ENCODE data around the gene FAM168A. TPM values are rescaled to one million over a fixed set of nuclear protein-coding genes. Genes with fewer than 3 reads are reported as not detected.

The FAM168A gene
- total RNA-seq, 1 experiment from 2014 or later: 62.8 TPM

DNA sequence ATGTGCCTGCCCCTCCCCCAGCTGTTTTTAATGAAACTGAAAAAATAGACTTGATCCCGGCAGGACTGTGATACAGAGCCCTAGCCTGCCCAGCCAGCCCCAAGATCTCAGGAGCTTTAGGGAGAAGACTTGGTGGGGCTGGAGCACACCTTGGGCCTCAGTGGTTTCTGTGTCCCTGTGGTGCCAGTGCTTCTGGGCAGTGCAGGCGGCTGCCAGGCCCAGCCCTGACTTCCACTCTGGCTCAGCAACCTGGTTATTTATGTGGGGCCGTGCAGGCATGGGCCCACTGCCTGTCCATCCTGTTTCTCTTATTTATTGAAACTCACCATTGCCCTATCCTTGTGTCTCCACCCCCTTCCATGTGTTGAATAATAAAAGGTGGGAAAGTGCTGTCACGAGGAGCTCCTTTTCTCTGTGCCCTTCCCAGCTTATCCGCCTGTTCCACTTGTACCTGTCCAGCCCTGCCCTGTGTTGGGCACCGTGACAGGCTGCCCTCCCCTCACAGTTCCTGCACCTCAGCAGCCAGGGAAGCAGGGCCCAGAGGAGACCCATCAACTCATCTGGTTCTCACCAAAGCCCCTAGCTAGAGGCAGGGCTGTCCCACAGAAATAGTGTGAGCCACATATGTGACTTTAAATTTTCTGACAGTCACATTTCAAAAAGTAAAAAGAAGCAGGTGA, 201.5 kb downstream of the FAM168A start:
- TF ChIP-seq POLR2AphosphoS5 (IDR thresholded peaks at IDR 0.05; ENCODE audit: low read depth, low read length): no peak
- TF ChIP-seq, protein P1, sequence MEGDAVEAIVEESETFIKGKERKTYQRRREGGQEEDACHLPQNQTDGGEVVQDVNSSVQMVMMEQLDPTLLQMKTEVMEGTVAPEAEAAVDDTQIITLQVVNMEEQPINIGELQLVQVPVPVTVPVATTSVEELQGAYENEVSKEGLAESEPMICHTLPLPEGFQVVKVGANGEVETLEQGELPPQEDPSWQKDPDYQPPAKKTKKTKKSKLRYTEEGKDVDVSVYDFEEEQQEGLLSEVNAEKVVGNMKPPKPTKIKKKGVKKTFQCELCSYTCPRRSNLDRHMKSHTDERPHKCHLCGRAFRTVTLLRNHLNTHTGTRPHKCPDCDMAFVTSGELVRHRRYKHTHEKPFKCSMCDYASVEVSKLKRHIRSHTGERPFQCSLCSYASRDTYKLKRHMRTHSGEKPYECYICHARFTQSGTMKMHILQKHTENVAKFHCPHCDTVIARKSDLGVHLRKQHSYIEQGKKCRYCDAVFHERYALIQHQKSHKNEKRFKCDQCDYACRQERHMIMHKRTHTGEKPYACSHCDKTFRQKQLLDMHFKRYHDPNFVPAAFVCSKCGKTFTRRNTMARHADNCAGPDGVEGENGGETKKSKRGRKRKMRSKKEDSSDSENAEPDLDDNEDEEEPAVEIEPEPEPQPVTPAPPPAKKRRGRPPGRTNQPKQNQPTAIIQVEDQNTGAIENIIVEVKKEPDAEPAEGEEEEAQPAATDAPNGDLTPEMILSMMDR (IDR thresholded peaks at IDR 0.05): no peak
- TF ChIP-seq, protein P2, sequence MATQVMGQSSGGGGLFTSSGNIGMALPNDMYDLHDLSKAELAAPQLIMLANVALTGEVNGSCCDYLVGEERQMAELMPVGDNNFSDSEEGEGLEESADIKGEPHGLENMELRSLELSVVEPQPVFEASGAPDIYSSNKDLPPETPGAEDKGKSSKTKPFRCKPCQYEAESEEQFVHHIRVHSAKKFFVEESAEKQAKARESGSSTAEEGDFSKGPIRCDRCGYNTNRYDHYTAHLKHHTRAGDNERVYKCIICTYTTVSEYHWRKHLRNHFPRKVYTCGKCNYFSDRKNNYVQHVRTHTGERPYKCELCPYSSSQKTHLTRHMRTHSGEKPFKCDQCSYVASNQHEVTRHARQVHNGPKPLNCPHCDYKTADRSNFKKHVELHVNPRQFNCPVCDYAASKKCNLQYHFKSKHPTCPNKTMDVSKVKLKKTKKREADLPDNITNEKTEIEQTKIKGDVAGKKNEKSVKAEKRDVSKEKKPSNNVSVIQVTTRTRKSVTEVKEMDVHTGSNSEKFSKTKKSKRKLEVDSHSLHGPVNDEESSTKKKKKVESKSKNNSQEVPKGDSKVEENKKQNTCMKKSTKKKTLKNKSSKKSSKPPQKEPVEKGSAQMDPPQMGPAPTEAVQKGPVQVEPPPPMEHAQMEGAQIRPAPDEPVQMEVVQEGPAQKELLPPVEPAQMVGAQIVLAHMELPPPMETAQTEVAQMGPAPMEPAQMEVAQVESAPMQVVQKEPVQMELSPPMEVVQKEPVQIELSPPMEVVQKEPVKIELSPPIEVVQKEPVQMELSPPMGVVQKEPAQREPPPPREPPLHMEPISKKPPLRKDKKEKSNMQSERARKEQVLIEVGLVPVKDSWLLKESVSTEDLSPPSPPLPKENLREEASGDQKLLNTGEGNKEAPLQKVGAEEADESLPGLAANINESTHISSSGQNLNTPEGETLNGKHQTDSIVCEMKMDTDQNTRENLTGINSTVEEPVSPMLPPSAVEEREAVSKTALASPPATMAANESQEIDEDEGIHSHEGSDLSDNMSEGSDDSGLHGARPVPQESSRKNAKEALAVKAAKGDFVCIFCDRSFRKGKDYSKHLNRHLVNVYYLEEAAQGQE (IDR thresholded peaks at IDR 0.05; ENCODE audit: insufficient read depth in 1 of 2, low read depth in 2 of 2, low read length in 1 of 2): no peak
- no peaks in the 10 kb centered on the region for H3K4me1 ChIP-seq (ENCODE audit: control insufficient read depth, insufficient read depth, low read length)
- in situ Hi-C loops (cut with HindIII; ENCODE audit: low pct_unique_long_range_greater_than_20kb, low sequenced_read_pairs): no loop called here
- ChIA-PET CTCF (interaction anchor here (0.7 to 1.3 kb wide), 3 partner anchors 45 to 380 kb away, joined by 3 to 9 read pairs (median 3); no protein-coding TSS in a partner anchor), POLR2A (interaction anchor here (0.7 kb wide), 1 partner anchor 9 kb away, joined by 4 read pairs; no protein-coding TSS in a partner anchor)
- DNase-seq (ENCODE audit: low read depth, low spot score) (no peak), ATAC-seq (no peak)
- no peaks in the 10 kb centered on the region for H3K27me3 ChIP-seq (ENCODE audit: control insufficient read depth, insufficient read depth, low read length)
- H3K4me3 ChIP-seq (ENCODE audit: low read depth in 2 of 2, low read length in 2 of 2): no peak overlapping the region
- H3K9me3 ChIP-seq (ENCODE audit: control insufficient read depth, insufficient read depth, low read depth, low read length): no peaks in the 10 kb centered on the region
- no peak overlapping the region for H3K27ac ChIP-seq (ENCODE audit: low read length)
- intact Hi-C loops (cut with micrococcal nuclease; ENCODE audit: unreplicated experiment): loop anchor here (10.0 kb wide), 1 partner anchor 92 kb away; the partner anchor contains the start of gene ARHGEF17
- H3K36me3 ChIP-seq (ENCODE audit: control insufficient read depth, insufficient read depth, low read length): no peaks in the 10 kb centered on the region
- no TSS peak for BruUV-seq (replicated peaks)

DNA sequence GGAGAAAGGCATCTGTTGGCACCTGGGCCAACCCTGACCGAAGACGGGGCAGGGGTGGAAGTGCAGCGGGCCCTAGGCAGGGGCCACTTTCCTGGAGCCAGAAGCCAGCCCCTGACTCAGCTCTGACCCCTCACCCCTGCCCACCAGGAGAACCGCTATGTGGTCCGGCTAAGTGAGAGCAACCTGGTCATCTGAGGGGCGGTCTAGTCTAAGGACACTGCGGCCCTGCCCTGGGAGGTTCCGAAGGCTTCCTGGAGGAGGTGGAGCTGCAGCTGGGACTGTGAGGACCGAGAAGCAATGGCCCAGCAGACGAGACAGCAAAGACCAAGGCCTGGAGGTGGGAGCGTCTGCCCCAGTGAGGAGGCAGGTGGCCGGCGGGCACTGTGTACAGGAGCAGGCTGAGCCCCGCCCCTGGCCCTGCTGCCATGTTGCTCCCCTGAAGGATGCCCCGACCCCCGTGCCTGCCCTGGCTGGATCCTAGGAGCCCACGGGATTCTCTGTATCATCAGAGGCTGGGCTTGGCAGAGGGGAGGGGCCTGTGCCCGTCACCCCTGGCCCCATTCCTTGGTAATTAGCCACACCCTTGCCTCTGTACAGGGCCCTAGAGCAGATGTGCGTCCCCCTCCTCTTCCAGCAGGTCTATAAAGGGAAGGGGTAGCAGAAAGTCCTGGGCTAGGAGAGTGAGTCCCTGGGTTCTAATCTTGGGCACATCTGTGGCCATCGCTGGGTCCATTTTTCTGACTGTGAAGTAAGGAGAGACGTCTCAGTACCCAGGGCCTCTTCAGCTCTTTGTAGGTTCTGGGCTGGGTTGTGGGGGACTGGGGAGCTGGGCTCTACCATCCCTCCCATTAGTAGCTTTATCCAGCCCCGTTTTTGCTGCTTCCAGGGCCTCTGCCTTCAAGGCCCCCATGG, 202.4 kb downstream of the FAM168A start:
- ChIA-PET CTCF (interaction anchor here (0.9 kb wide), 1 partner anchor 265 kb away, joined by 3 read pairs; no protein-coding TSS in a partner anchor), POLR2A (no interaction called here)

More for the DNA sequence above, 202.4 kb downstream of the FAM168A start:
- in situ Hi-C loops (cut with HindIII; ENCODE audit: low pct_unique_long_range_greater_than_20kb, low sequenced_read_pairs): no loop called here
- intact Hi-C loops (cut with micrococcal nuclease; ENCODE audit: unreplicated experiment): loop anchor here (10.0 kb wide), 1 partner anchor 91 kb away; the partner anchor contains the start of gene ARHGEF17
- Histone ChIP-seq H3K27ac (ENCODE audit: low read length) (no peak overlapping the region), H3K4me1 (ENCODE audit: control insufficient read depth, insufficient read depth, low read length) (no peaks in the 10 kb centered on the region), H3K27me3 (ENCODE audit: control insufficient read depth, insufficient read depth, low read length) (no peaks in the 10 kb centered on the region), H3K36me3 (ENCODE audit: control insufficient read depth, insufficient read depth, low read length) (no peaks in the 10 kb centered on the region), H3K4me3 (ENCODE audit: low read depth in 2 of 2, low read length in 2 of 2) (no peak overlapping the region), H3K9me3 (ENCODE audit: control insufficient read depth, insufficient read depth, low read depth, low read length) (no peaks in the 10 kb centered on the region)
- DNase-seq (ENCODE audit: low read depth, low spot score): no peak
- BruUV-seq (replicated peaks): no TSS peak
- no peak for TF ChIP-seq TCF7L2 (IDR thresholded peaks at IDR 0.05; ENCODE audit: low read depth, low read length)
- TF ChIP-seq SIN3A (IDR thresholded peaks at IDR 0.05; ENCODE audit: borderline replicate concordance, insufficient read depth, low read depth, low read length): no peak
- no peak for TF ChIP-seq POLR2AphosphoS5 (IDR thresholded peaks at IDR 0.05; ENCODE audit: low read depth, low read length)
- TF ChIP-seq, protein P2 (IDR thresholded peaks at IDR 0.05; ENCODE audit: insufficient read depth in 1 of 2, low read depth in 2 of 2, low read length in 1 of 2): no peak
- TF ChIP-seq, protein P1 (IDR thresholded peaks at IDR 0.05): no peak
- ATAC-seq: no peak
